Hippocampal formation (tissue), 2 donors: ENCODE data around the gene STX10.
A peak's percentile ranks its signal among the peaks of the same experiment; 100 is the strongest.
"Not testable (repeated sequence)": the region's sequence is repeated elsewhere in the genome, so short reads cannot be mapped to it uniquely, and the experiment has no call there.

ENCODE experiments used
- DNase-seq, 2 donors: peaks; one replicate each; lab custom pipeline; 2025; lab: John Stamatoyannopoulos, UW

The STX10 gene

GRCh38 chr19:13150187-13150930, at the start of gene STX10, which contains the start of gene IER2:
STX10 (minus strand) TSS chr19:13150375; CDS start chr19:13150173, 202 bp downstream.
IER2 (plus strand) TSS chr19:13150411; CDS start chr19:13153187, 2,776 bp downstream.
- DNase-seq = peak; percentile 92 to 95

GRCh38 chr19:13198634-13199033, 48.5 kb upstream of the STX10 start:
- no peak for DNase-seq

- DNase-seq = no peak
Observed at GRCh38 chr19:13195678-13196077, 45.5 kb upstream of the STX10 start.

GRCh38 chr19:13190781-13191540, 40.8 kb upstream of the STX10 start:
- no peak for DNase-seq

GRCh38 chr19:13189600-13189999, 39.4 kb upstream of the STX10 start:
- DNase-seq = no peak

GRCh38 chr19:13187419-13187818, 37.2 kb upstream of the STX10 start:
- DNase-seq = no peak

- not testable (repeated sequence) for DNase-seq
Observed at GRCh38 chr19:13186688-13187087, 36.5 kb upstream of the STX10 start.

- DNase-seq = not testable (repeated sequence)
Observed at GRCh38 chr19:13185763-13186657, 35.8 kb upstream of the STX10 start.

- not testable (repeated sequence) for DNase-seq
Observed at GRCh38 chr19:13184926-13185325, 34.8 kb upstream of the STX10 start.

GRCh38 chr19:13181747-13182388, 31.7 kb upstream of the STX10 start:
- peak in 1 of 2 donors; percentile 44 for DNase-seq

GRCh38 chr19:13178291-13178690, 28.1 kb upstream of the STX10 start:
- DNase-seq = not testable (repeated sequence)

GRCh38 chr19:13177584-13177983, 27.4 kb upstream of the STX10 start:
- not testable (repeated sequence) for DNase-seq

GRCh38 chr19:13176345-13176744, 26.2 kb upstream of the STX10 start:
- no peak for DNase-seq

GRCh38 chr19:13173139-13173737, 23.1 kb upstream of the STX10 start:
- DNase-seq = no peak

GRCh38 chr19:13172346-13173138, 22.4 kb upstream of the STX10 start:
- DNase-seq = peak in 1 of 2 donors; percentile 6

GRCh38 chr19:13171146-13171545, 21.0 kb upstream of the STX10 start:
- DNase-seq = no peak

- DNase-seq = no peak
Observed at GRCh38 chr19:13169769-13170168, 19.6 kb upstream of the STX10 start.

- not testable (repeated sequence) for DNase-seq
Observed at GRCh38 chr19:13166151-13166550, 16.0 kb upstream of the STX10 start.

- no peak for DNase-seq
Observed at GRCh38 chr19:13165162-13165997, 15.2 kb upstream of the STX10 start.
